ENCODE measurements around the gene ALCAM.

Gene ALCAM

GRCh38 chr3:105366326-105367062 is at the start of gene ALCAM:
Gene ALCAM, plus strand, starts transcription at chr3:105366909.
- in situ Hi-C loops (cut with MboI; ENCODE audit: low sequenced_read_pairs) = loop anchor here (25.0 kb wide), 1 partner anchor 1104 kb away; no protein-coding TSS in a partner anchor

DNA sequence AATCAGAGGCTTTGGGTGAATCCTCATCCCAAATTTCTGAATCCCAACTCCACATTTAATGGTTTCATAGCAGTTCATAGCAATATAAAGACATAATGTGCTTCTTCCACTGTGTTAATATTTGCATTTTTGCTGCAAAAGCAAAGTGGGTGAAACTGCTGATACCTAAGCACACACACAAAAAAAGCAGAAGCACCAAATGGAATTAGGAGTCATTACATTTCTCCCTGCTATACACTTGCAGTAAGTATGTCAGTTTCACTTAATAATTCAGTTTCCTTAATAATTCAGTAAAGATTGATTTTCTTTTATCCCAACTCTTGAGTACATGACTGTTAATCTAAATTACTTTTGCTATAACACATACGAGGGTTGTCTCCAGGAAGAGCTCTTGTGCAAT is 48.9 kb upstream of the ALCAM start:
- in situ Hi-C loops (cut with MboI; ENCODE audit: low sequenced_read_pairs) = no loop called here

- in situ Hi-C loops (cut with MboI; ENCODE audit: low sequenced_read_pairs) = no loop called here
Measured at GRCh38 chr3:105322570-105323273, 44.0 kb upstream of the ALCAM start.

GRCh38 chr3:105323274-105323599 is 43.5 kb upstream of the ALCAM start:
- in situ Hi-C loops (cut with MboI; ENCODE audit: low sequenced_read_pairs) = no loop called here

- in situ Hi-C loops (cut with MboI; ENCODE audit: low sequenced_read_pairs) = no loop called here
Measured at GRCh38 chr3:105324951-105325350, 41.8 kb upstream of the ALCAM start.

DNA sequence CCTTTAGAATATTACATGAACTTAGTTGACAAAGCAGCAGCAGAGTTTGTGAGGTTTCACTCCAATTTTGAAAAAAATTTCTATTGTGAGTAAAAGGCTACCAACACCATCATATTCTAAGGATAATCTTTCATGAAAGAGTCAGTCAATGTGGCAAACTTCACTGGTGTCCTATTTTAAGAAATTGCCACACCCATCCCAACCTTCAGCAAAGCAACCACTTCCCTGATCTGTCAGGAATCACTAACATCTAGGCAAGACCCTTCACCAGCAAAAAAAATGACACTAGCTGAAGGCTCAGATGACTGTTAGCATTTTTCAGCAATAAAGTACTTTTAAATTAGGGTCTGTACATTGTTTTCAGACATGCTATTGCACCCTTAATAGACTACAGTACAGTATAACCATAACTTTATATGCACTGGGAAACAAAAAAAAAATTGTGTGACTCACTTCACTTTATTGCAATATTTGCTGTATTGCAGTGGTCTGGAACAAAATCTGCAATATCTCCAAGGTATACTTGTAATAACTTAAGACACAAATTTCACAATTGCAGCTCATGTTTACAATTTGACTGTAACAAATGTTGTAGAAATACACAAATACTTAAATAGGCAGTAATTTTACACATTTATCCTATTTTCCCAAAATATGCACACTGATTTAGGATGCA is 38.9 kb upstream of the ALCAM start:
- in situ Hi-C loops (cut with MboI; ENCODE audit: low sequenced_read_pairs) = no loop called here

- in situ Hi-C loops (cut with MboI; ENCODE audit: low sequenced_read_pairs) = no loop called here
Measured at GRCh38 chr3:105328338-105328730, 38.4 kb upstream of the ALCAM start.

GRCh38 chr3:105332961-105333360 is 33.7 kb upstream of the ALCAM start:
- in situ Hi-C loops (cut with MboI; ENCODE audit: low sequenced_read_pairs) = no loop called here

DNA sequence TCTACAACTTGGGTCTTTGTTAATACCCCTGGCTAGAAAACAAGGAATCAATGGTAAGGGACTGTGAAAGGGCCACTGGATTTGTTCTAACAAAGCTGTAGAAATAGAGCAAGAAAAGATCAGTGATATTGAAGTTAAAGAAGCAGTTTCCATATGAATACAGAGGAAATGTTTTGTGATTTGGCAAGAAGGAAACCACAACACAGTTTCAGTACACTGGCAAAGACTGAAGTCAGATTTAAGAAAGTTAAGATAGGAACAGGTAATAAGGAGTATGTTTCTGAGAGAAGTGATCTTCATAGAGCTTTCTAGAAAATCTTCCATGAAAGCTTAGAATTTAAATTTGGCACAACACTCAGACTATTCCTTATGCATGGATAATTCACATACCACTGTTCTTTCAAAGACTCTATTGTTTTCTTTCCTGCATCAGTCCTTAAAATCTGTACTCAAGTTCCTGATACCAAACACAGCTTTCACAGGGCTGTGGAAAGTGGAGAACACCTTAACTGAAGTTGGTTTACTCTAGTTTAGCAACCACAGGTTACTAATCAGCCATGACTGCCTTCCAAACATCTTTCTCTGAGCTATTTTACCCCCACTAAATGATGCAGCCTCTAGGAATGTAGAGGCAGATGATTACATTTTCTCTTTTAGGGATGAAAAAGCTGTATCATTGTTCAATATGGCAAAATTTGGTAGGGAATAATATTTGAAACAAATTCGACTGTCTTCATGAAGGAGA is 32.4 kb upstream of the ALCAM start:
- in situ Hi-C loops (cut with MboI; ENCODE audit: low sequenced_read_pairs) = no loop called here

DNA sequence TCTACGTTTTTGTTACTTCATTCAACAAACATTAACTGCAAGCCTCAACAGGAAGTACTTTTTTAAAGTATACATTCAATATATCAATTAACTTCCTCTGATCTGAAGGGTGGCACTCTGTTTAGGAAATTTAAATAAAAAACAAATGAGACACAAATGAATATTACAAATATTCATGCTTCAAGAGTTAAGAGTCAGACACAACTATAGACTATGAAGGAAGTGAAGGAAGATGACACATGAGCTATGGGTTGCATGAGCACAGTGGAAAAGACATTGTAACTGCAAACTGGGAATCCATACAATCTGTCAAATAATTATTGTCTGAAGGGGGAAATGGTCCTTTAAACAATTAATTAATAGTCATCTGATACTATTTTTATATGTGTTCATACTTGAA is 26.8 kb upstream of the ALCAM start:
- in situ Hi-C loops (cut with MboI; ENCODE audit: low sequenced_read_pairs) = no loop called here

- in situ Hi-C loops (cut with MboI; ENCODE audit: low sequenced_read_pairs) = no loop called here
Measured at GRCh38 chr3:105343991-105344390, 22.7 kb upstream of the ALCAM start.

DNA sequence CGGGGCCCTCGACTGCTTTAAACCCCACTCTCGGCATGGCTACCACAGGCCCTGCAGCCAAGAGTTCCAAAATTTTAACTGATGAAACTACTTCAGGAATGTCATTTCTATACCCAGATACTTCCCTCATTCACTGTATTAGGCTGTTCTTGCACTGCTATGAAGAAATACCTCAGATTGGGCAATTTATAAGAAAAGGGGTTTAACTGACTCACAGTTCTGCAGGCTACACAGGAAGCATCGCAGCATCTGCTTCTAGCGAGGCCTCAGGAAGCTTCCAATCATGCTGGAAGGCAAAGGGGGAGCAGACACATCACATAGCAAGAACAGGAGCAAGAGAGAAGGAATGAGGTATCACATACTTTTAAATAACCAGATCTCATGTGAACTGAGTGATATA is 21.6 kb upstream of the ALCAM start:
- in situ Hi-C loops (cut with MboI; ENCODE audit: low sequenced_read_pairs) = no loop called here

- in situ Hi-C loops (cut with MboI; ENCODE audit: low sequenced_read_pairs) = no loop called here
Measured at GRCh38 chr3:105347625-105348302, 18.9 kb upstream of the ALCAM start.

DNA sequence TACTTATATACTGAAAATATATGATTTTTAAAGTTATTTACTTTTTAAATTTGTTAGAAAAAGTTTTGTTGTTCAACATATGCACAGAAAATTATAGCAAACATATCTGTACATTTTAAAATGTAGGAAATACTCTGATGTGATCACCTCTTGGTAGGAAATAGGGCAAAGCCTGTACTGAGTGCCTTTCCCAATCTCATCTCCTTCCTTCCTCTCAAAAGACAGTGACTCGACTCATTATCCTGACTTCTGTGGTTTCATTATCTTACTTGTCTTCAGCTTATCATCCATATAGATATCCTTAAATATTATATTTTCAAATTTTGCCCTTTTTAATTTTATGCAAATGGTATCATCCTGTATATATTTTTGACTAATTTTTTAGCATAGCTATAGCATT is 18.4 kb upstream of the ALCAM start:
- in situ Hi-C loops (cut with MboI; ENCODE audit: low sequenced_read_pairs) = no loop called here

DNA sequence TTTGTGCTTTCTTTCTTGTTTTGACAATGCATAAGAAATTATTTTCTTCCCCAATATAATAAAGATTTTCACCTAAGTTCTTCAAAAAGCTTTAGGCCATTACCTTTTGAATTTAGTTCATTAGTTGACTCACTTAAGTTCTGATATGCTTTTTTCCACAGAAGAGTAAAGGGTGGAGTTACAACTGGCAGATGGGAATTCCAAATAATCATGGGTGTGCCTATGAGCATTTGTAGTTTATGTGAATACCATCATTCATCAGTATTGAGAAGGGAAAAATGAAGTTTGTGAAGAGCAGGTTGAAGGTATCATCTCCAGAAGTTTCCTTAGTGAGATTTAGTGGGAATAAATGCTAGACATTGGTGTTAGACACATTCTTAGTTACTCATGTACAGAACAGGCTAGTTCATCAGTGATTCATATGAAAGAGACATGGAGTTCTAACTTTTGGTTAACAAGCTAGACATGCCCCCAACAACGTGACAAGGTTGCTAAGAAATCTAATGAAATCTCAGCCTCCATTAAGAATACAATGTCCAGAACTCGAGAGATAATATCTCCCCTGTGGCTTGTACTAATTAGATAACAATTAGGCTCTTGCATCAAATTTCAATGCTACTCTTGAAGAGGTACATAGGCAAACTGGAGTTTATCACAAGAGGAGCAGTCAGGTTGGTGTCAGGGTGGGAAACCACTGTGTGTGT is 16.9 kb upstream of the ALCAM start:
- in situ Hi-C loops (cut with MboI; ENCODE audit: low sequenced_read_pairs) = loop anchor here (25.0 kb wide), 1 partner anchor 1088 kb away; no protein-coding TSS in a partner anchor

DNA sequence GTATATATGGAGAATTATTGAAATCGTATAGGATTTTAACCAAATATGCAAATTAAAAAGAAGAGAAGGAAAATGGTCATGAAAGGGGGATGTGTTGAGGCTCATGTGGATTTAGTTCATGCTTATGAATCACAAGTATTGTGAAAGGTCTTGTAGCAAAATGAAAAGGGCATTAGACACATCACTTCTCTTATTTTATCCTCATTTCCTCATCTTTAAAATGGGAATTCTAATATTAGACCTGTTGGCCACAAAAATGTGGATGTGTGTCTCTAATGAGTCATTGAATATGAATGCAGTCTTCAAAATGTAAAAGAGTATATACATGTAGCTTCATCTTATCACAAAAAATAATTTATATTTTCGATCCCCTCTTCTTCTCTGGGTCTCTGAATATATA is 14.9 kb upstream of the ALCAM start:
- in situ Hi-C loops (cut with MboI; ENCODE audit: low sequenced_read_pairs) = loop anchor here (25.0 kb wide), 1 partner anchor 1090 kb away; no protein-coding TSS in a partner anchor

DNA sequence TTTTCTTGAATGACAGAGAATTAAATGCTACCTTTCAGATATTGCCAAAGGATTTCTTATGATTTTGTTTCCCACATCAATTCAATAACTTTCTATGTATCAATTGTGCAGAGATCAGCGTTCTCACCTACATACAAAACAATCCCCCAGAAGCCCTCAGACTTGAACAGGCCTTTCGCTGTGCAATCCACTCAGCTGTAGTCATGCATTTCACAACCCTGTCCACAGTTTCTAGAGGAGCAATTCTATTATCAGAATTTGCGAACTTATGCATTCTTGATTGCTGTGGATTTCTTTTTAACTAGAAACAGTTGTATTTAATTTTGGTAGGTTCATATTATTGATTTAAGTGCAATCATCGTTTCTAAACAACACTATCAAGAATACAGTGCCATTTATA is 13.7 kb upstream of the ALCAM start:
- in situ Hi-C loops (cut with MboI; ENCODE audit: low sequenced_read_pairs) = loop anchor here (25.0 kb wide), 1 partner anchor 1091 kb away; no protein-coding TSS in a partner anchor

- in situ Hi-C loops (cut with MboI; ENCODE audit: low sequenced_read_pairs) = loop anchor here (25.0 kb wide), 1 partner anchor 1091 kb away; no protein-coding TSS in a partner anchor
Measured at GRCh38 chr3:105353485-105354161, 13.1 kb upstream of the ALCAM start.

DNA sequence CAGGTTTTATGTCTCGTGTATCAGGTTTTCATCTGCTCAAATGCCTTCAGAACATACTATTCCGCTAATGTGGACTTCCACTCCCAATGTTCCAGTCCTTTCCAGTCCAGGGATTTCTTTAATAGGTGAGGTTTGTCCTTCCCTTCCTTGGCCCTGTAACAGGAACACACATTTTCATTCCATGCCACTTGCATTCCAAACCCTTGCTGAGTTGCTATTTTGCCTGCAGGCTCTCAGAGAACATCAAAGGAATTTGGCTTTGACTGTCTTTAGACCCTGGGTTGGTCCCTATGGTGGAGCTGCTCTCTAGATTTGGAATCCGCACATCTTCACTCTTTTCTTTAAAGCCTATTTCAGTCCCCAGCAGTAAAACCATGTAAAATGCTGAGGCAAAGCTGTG is 12.3 kb upstream of the ALCAM start:
- in situ Hi-C loops (cut with MboI; ENCODE audit: low sequenced_read_pairs) = loop anchor here (25.0 kb wide), 1 partner anchor 1092 kb away; no protein-coding TSS in a partner anchor
